GM12872 (cell line): ENCODE results near the gene SLC15A5.

Experiments
- CTCF ChIP-seq: IDR thresholded peaks from 3 replicates; pipeline ENCODE4 v1.5.1; 2011; ENCODE audit warnings: low read depth, mild to moderate bottlenecking, low read length, moderate library complexity; ENCODE audit not compliant: insufficient read depth

The SLC15A5 gene

GRCh38 chr12:16277585-16277984, at the start of gene SLC15A5:
Gene SLC15A5, minus strand, starts transcription at chr12:16277685. Its CDS starts 0 bp downstream, at chr12:16277685.
- no peak for TF ChIP-seq CTCF

DNA sequence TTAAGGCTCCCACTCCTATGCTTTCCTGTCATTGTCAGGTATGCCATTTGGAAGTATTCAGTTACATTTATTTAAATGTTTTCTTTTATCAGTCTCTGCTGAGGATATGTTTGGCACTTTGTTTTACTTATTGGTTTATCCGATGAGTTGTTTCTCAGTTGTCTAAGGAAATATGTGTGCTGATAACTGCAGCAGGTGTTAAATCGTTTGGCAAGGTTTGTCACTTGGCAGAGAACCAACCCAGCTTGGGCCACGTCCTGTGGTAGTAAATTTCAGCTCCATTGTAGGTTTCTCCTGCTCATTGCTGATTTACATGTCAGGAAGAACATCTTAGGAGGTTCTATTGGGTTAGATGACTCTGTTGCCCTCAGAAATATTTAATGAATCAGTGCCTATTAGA, 47.9 kb upstream of the SLC15A5 start:
- no peak for TF ChIP-seq CTCF

- TF ChIP-seq CTCF, result no peak
These were observed 47.3 kb upstream of the SLC15A5 start for GRCh38 chr12:16324772-16325171.

GRCh38 chr12:16324272-16324671, 46.8 kb upstream of the SLC15A5 start:
- no peak for TF ChIP-seq CTCF

DNA sequence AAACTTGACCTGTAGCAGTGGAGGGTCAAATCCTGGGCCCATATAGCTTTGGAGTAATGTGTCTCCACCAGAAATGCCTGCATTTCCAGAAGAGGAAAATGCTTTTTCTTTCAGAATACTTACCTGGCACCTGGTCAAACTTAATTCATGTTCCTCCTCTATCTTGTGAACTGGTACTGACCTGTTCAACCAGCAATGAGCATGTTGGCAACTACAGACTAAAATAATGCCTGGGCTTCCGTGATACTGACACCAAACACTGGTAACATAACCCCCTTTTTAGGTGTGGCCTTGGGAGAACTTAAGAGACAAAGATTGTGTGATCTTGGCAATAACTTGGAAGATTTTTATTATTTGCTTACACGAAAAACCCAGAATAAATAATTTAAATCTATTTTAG, 46.2 kb upstream of the SLC15A5 start:
- no peak for TF ChIP-seq CTCF

- TF ChIP-seq CTCF, result no peak
These were observed 45.5 kb upstream of the SLC15A5 start for GRCh38 chr12:16323010-16323409.

- TF ChIP-seq CTCF, result no peak
These were observed 33.4 kb upstream of the SLC15A5 start for GRCh38 chr12:16310934-16311333.
